ENCODE results near the gene CES2.

CES2 gene

GRCh38 chr16:66903544-66904427 is 31.5 kb upstream of the CES2 start:
- no peak for DNase-seq

- no peak for DNase-seq
Observed at GRCh38 chr16:66904428-66904845, 30.9 kb upstream of the CES2 start.

- DNase-seq = no peak
Observed at GRCh38 chr16:66904846-66905632, 30.3 kb upstream of the CES2 start.

- peak; percentile 67 for DNase-seq
Observed at GRCh38 chr16:66905633-66906539, 29.4 kb upstream of the CES2 start.

GRCh38 chr16:66906916-66907836 is 28.1 kb upstream of the CES2 start:
- DNase-seq = no peak

- no peak for DNase-seq
Observed at GRCh38 chr16:66908116-66908515, 27.2 kb upstream of the CES2 start.

- DNase-seq = no peak
Observed at GRCh38 chr16:66908762-66909559, 26.4 kb upstream of the CES2 start.

- no peak for DNase-seq
Observed at GRCh38 chr16:66910175-66910940, 25.0 kb upstream of the CES2 start.

GRCh38 chr16:66911112-66911511 is 24.2 kb upstream of the CES2 start:
- DNase-seq = no peak

GRCh38 chr16:66911801-66912200 is 23.5 kb upstream of the CES2 start:
- DNase-seq = no peak

- no peak for DNase-seq
Observed at GRCh38 chr16:66913081-66913480, 22.2 kb upstream of the CES2 start.

GRCh38 chr16:66913711-66914110 is 21.6 kb upstream of the CES2 start:
- no peak for DNase-seq

- no peak for DNase-seq
Observed at GRCh38 chr16:66914541-66914940, 20.8 kb upstream of the CES2 start.

GRCh38 chr16:66915041-66915440 is 20.3 kb upstream of the CES2 start:
- no peak for DNase-seq

GRCh38 chr16:66916518-66916917 is 18.8 kb upstream of the CES2 start:
- DNase-seq = no peak

- no peak for DNase-seq
Observed at GRCh38 chr16:66917741-66918140, 17.6 kb upstream of the CES2 start.

GRCh38 chr16:66918355-66918754 is 17.0 kb upstream of the CES2 start:
- DNase-seq = no peak

GRCh38 chr16:66918803-66919568 is 16.3 kb upstream of the CES2 start, which contains the start of gene CDH16:
Gene CDH16, minus strand, starts transcription at chr16:66918885. Its CDS starts 820 bp downstream, at chr16:66918065.
- no peak for DNase-seq
